ENCODE results near the gene ZNF280B.

GRCh38 chr22:22465782-22466181, 42.8 kb downstream of the ZNF280B start:
- no peak for TF ChIP-seq CTCF (IDR thresholded peaks at IDR 0.05; ENCODE audit: insufficient read depth, low read depth, low read length)
- TF ChIP-seq EZH2 (IDR thresholded peaks at IDR 0.05; ENCODE audit: insufficient read depth, low read length) = no peak

Data from astrocyte (in vitro differentiated cells and primary cell).